Skin epidermis (tissue), 12 donors: Measurements from ENCODE around the gene AMPH.
"Not testable (repeated sequence)": the region's sequence is repeated elsewhere in the genome, so short reads cannot be mapped to it uniquely, and the experiment has no call there.

Experiments
- H3K27ac ChIP-seq, 21 experiments: fragments of 200-600 bp; sonication (generic) in 11 of 21; one replicate each; pipeline ENCODE4 v1.5.0; 2020; ENCODE audit warnings: mild to moderate bottlenecking in 3 of 21, inconsistent platforms in 2 of 21, moderate library complexity in 2 of 21
- H3K4me3 ChIP-seq, 7 experiments: fragments of 200-600 bp; sonication (generic) in 2 of 7; one replicate each; pipeline ENCODE4 v1.5.0; 2020; ENCODE audit warnings: inconsistent platforms in 2 of 7, mild to moderate bottlenecking in 2 of 7, moderate library complexity in 1 of 7

Gene AMPH

DNA sequence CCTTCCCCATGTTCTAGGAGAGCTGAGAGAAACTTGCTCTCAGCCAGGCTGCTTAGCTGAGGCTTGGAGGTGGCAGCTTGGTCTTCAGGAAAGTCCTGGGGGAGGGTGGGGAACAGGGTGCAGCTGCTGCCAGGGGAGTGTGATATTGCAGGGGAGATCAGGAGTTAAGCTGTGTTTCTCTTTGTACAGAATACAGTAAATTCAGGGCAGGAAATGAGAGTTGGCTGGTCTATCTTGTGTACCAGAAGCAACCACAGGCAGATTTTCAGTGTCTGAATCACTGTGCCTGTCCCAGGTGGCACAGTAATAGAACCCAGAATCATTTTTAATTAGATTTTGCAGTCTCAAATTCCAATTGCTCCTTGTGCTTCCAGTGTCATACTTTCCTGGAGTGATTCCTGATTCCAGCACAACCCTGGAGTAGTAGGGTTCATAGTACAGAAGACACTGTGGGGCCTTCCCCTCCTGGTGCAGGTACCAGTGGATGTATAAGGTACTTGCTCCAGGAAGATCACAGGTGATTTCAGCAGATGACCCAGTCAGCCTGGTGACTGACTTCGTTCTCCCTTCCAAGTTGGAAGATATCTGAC, 263.8 kb downstream of the AMPH start:
- H3K27ac ChIP-seq = peak overlapping the region in 9 of 21 experiments; percentile 34 to 73 (median 55)

DNA sequence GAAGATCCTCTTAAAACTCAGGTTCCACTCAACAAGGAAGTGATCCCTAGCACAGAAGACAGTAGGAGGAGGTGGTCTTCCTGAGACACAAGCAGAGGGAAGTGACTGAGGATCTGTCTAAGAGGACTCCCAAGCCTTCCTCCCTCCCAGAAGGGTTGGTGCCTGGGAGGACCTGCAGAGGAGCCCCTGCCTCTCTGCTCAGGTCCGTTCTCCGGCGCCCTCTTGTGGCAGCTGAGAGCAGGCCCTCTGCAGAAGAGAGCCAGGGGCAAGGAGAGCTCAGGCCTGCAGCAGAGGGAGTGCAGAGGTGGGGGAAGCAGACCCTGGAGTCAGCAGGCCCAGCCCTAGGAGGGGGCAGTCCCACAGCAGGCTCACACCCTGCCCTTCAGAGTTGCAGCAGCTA, 267.8 kb downstream of the AMPH start:
- H3K27ac ChIP-seq = peak overlapping the region in 11 of 21 experiments; percentile 3 to 80 (median 54)
- not testable (repeated sequence) for H3K4me3 ChIP-seq

More for the DNA sequence above, 263.8 kb downstream of the AMPH start:
- H3K4me3 ChIP-seq = no peak overlapping the region

DNA sequence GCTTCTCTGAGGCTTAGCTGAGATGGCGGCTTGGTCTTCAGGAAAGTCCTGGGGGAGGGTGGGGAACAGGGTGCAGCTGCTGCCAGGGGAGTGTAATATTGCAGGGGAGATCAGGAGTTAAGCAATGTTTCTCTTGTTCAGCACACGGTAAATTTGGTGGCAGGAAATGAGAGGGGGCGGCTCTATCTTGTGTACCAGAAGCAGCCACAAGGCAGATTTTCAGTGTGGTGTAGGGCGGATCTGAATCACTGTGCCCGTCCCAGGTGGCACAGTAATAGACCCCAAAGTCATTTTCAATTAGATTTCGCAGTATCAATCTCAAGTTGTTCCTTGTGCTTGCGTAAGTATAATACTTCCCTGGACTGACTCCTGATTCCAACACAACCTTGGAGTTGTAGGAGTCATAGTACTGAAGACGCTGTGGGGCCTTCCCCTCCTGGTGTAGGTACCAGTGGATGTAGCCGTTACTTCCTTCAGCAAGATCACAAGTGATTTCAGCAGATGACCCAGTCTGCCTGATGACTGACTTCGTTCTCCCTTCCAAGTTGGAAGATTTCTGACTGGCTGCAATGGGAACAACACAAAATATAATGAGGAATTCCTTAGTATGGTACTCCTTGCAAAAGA, 268.4 kb downstream of the AMPH start:
- peak overlapping the region in 12 of 21 experiments; percentile 3 to 80 (median 54) for H3K27ac ChIP-seq
- not testable (repeated sequence) for H3K4me3 ChIP-seq

DNA sequence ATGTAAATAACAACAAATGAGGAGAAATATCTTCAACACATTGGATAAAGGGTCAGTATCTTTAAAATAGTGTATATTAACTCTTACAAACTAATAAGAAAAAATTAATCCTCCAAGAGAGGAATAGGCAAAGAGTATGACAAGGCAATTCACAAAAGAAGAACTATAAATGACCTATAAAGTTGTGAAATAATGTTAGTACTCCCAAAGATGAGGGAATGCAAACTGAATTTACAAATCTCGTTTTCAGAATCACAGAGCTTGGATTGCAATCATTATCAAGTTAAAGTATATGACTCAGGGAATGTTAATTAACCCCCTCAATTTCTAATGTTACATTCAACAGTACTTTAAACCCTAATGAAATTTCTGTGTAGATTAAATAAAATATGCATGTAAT, 270.4 kb downstream of the AMPH start:
- H3K27ac ChIP-seq = peak overlapping the region in 2 of 21 experiments; percentile 33 to 93
- peak overlapping the region in 1 of 7 experiments; percentile 25 for H3K4me3 ChIP-seq

DNA sequence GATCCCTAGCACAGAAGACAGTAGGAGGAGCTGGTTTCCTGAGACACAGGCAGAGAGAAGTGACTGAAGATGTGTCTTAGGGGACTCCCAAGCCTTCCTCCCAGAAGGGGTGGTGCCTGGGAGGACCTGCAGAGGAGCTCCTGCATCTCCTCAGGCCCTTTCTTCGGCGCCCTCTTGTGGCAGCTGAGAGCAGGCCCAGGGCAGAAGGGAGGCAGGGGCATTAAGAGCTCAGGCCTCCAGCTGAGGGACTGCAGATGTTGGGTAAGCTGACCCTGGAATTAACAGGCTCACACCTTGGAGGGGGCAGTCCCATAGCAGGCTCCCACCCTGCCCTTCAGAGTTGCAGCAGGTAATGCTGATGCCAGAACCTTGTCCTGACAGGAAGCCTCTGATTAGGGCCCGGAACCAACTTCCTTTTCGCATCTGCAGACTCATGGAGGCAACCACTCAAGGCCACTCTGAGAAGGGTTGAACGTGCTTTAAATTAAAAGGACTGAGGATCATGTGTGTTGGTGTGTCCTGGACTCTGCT, 272.0 kb downstream of the AMPH start:
- Histone ChIP-seq H3K4me3 (peak overlapping the region in 4 of 7 experiments; percentile 5 to 25 (median 18)), H3K27ac (peak overlapping the region in 14 of 21 experiments; percentile 5 to 93 (median 64))

DNA sequence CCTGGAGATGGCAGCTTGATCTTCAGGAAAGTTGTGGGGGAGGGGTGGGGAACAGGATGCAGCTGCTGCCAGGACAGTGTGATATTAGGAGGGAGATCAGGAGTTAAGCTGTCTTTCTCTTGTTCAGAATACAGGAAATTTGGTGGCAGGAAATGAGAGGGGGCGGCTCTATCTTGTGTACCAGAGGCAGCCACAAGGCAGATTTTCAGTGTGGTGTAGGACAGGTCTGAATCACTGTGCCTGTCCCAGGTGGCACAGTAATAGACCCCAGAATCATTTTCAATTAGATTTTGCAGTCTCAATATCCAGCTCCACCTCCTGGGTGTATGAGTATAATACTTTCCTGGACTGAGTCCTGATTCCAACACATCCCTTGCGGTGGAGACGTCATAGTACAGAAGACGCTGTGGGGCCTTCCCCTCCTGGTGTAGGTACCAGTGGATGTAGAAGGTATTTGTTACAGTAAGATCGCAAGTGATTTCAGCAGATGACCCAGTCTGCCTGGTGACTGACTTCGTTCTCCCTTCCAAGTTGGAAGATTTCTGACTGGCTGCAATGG, 272.8 kb downstream of the AMPH start:
- peak overlapping the region in 3 of 7 experiments; percentile 16 to 25 (median 20) for H3K4me3 ChIP-seq
- H3K27ac ChIP-seq = peak overlapping the region in 17 of 21 experiments; percentile 5 to 93 (median 48)

DNA sequence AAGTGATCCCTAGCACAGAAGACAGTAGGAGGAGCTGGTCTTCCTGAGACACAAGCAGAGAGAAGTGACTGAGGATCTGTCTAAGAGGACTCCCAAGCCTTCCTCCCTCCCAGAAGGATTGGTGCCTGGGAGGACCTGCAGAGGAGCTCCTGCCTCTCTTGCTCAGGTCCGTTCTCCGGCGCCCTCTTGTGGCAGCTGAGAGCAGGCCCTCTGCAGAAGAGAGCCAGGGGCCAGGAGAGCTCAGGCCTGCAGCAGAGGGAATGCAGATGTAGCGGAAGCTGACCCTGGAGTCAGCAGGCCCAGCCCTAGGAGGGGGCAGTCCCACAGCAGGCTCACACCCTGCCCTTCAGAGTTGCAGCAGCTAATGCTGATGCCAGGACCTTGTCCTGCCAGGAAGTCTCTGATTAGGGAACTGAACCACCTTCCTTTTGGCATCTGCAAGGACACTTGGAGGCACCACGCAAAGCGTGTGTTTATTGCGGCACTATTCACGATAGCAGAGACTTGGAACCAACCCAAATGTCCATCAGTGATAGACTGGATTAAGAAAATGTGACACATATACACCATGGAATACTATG, 276.8 kb downstream of the AMPH start:
- H3K27ac ChIP-seq = peak overlapping the region in 4 of 21 experiments; percentile 5 to 79 (median 54)
- H3K4me3 ChIP-seq = not testable (repeated sequence)

DNA sequence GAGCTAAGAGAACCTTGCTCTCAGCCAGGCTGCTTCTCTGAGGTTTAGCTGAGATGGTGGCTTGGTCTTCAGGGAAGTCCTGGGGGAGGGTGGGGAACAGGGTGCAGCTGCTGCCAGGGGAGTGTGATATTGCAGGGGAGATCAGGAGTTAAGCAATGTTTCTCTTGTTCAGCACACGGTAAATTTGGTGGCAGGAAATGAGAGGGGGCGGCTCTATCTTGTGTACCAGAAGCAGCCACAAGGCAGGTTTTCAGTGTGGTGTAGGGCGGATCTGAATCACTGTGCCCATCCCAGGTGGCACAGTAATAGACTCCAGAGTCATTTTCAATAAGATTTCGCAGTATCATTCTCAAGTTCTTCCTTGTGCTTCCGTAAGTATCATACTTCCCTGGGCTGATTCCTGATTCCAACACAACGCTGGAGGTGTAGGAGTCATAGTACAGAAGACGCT, 277.7 kb downstream of the AMPH start:
- not testable (repeated sequence) for H3K4me3 ChIP-seq
- peak overlapping the region in 4 of 21 experiments; percentile 26 to 79 (median 54) for H3K27ac ChIP-seq

DNA sequence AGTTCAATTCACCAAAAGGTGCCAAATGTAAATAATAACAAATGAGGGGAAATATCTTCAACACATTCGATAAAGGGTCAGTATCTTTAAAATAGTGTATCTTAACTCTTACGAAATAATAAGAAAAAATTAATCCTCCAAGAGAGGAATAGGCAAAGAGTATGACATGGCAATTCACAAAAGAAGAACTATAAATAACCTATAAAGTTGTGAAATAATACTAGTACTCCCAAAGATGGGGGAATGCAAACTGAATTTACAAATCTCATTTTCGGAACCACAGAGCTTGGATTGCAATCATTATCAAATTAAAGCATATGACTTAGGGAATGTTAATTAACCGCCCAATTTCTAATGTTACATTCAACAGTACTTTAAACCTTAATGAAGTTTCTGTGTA, 279.6 kb downstream of the AMPH start:
- Histone ChIP-seq H3K27ac (peak overlapping the region in 1 of 21 experiments; percentile 79), H3K4me3 (no peak overlapping the region)

DNA sequence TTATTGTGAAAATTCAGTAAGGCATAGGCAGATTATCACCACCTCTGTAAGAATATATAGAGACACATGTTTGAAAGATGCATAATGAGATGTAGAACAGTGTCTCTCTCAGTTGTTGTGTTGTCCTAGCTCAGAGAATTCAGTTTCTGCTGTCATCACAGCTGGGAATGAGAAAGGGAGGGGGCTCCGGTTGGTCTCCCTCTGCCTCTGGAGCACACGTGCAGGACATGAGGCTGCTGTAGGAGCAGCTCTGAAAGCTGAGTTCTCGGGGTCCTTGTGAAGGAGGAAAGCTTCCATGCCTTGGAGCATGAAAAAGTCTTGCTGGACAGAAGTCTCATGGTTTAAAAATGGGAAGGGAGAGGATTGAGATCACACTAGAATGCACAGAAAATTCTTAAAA, 280.4 kb downstream of the AMPH start:
- peak overlapping the region in 5 of 21 experiments; percentile 35 to 79 (median 77) for H3K27ac ChIP-seq
- H3K4me3 ChIP-seq = not testable (repeated sequence)

DNA sequence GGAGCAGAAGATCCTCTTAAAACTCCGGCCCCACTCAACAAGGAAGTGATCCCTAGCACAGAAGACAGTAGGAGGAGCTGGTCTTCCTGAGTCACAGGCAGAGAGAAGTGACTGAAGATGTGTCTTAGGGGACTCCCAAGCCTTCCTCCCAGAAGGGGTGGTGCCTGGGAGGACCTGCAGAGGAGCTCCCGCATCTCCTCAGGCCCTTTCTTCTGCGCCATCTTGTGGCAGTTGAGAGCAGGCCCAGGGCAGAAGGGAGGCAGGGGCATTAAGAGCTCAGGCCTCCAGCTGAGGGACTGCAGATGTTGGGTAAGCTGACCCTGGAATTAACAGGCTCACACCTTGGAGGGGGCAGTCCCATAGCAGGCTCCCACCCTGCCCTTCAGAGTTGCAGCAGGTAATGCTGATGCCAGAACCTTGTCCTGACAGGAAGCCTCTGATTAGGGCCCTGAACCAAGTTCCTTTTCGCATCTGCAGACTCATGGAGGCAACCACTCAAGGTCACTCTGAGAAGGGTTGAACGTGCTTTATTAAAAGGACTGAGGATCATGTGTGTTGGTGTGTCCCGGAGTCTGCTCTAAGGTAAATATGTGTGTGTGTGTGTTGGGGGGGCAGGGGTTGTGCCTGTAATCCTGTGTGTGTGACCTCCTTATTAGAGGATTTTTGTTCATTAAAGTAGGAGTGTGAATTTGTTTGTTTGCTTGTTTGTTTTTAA, 281.1 kb downstream of the AMPH start:
- Histone ChIP-seq H3K27ac (peak overlapping the region in 13 of 21 experiments; percentile 4 to 79 (median 36)), H3K4me3 (peak overlapping the region in 3 of 7 experiments; percentile 1 to 26 (median 25))

DNA sequence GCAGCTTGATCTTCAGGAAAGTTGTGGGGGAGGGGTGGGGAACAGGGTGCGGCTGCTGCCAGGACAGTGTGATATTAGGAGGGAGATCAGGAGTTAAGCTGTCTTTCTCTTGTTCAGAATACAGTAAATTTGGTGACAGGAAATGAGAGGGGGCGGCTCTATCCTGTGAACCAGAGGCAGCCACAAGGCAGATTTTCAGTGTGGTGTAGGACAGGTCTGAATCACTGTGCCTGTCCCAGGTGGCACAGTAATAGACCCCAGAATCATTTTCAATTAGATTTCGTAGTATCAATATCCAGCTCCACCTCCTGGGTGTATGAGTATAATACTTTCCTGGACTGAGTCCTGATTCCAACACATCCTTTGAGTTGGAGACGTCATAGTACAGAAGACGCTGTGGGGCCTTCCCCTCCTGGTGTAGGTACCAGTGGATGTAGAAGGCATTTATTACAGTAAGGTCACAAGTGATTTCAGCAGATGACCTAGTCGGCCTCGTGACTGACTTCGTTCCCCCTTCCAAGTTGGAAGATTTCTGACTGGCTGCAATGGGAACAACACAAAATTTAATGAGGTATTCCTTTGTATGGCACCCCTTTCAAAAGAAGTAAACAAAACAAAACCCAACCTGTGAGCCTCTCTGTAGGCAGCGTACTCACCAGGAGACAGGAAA, 281.9 kb downstream of the AMPH start:
- peak overlapping the region in 3 of 7 experiments; percentile 1 to 26 (median 25) for H3K4me3 ChIP-seq
- H3K27ac ChIP-seq = peak overlapping the region in 11 of 21 experiments; percentile 4 to 79 (median 37)

DNA sequence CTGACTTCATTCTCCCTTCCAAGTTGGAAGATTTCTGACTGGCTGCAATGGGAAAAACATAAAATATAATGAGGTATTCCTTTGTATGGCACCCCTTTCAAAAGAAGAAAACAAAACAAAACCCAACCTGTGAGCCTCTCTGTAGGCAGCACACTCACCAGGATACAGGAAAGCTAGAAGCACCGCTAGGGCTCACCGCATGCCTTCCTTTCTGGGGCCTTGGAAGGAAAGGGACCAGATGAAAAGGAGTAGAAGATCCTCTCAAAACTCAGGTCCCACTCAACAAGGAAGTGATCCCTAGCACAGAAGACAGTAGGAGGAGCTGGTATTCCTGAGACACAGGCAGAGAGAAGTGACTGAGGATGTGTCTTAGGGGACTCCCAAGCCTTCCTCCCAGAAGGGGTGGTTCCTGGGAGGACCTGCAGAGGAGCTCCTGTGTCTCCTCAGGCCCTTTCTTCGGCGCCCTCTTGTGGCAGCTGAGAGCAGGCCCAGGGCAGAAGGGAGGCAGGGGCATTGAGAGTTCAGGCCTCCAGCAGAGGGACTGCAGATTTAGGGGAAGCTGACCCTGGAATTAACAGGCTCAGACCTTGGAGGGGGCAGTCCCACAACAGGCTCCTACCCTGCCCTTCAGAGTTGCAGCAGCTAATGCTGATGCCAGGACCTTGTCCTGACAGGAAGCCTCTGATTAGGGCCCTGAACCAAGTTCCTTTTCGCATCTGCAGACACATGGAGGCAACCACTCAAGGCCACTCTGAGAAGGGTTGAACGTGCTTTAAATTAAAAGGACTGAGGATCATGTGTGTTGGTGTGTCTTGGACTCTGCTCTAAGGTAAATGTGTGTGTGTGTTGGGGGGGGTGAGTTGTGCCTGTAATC, 285.6 kb downstream of the AMPH start:
- not testable (repeated sequence) for H3K4me3 ChIP-seq
- peak overlapping the region in 6 of 21 experiments; percentile 35 to 72 (median 53) for H3K27ac ChIP-seq

DNA sequence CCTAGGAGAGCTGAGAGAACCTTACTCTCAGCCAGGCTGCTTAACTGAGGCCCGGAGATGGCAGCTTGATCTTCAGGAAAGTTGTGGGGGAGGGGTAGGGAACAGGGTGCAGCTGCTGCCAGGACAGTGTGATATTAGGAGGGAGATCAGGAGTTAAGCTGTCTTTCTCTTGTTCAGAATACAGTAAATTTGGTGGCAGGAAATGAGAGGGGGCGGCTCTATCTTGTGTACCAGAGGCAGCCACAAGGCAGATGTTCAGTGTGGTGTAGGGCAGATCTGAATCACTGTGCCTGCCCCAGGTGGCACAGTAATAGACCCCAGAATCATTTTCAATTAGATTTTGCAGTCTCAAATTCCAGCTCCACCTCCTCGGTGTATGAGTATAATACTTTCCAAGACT, 286.4 kb downstream of the AMPH start:
- H3K27ac ChIP-seq = peak overlapping the region in 5 of 21 experiments; percentile 19 to 72 (median 62)
- not testable (repeated sequence) for H3K4me3 ChIP-seq

DNA sequence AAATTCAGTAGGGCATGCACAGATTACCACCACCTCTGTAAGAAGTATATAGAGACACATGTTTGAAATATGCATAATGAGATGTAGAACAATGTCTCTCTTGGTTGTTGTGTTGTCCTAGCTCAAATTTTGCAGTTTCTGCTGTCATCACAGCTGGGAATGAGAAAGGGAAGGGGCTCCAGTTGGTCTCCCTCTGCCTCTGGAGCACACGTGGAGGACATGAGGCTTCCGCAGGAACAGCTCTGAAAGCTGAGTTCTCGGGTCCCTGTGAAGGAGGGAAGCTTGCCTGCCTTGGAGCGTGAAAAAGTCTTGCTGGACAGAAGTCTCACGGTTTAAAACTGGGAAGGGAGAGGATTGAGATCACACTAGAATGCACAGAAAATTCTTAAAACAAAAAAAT, 289.0 kb downstream of the AMPH start:
- H3K27ac ChIP-seq = peak overlapping the region in 9 of 21 experiments; percentile 41 to 82 (median 64)

DNA sequence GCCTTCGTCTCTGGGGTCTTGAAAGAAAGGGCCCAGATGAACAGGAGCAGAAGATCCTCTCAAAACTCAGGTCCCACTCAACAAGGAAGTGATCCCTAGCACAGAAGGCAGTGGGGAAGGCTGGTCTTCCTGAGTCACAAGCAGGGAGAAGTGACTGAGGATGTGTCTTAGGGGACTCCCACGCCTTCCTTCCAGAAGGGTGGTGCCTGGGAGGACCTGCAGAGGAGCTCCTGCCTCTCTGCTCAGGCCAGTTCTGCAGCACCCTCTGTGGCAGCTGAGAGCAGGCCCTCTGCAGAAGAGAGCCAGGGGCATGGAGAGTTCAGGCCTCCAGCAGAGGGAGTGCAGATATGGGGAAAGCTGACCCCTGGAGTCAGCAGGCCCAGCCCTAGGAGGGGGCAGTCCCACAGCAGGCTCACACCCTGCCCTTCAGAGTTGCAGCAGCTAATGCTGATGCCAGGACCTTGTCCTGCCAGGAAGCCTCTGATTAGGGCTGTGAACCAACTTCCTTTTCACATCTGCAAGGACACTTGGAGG, 289.9 kb downstream of the AMPH start:
- H3K27ac ChIP-seq = peak overlapping the region in 14 of 21 experiments; percentile 9 to 82 (median 59)
- not testable (repeated sequence) for H3K4me3 ChIP-seq

More for the DNA sequence above, 289.0 kb downstream of the AMPH start:
- not testable (repeated sequence) for H3K4me3 ChIP-seq
